HepG2 (cell line): ENCODE data around the gene RNU7-1. TPM values are rescaled to one million over a fixed set of nuclear protein-coding genes. Genes with fewer than 3 reads are reported as not detected.
A peak's percentile ranks its signal among the peaks of the same experiment; 100 is the strongest.

Experiments
- AHDC1 ChIP-seq: sonication (generic); formaldehyde crosslinking; IDR thresholded peaks from 2 replicates; pipeline ENCODE4 v1.5.1; 2020; ENCODE audit warnings: mild to moderate bottlenecking, missing genetic modification reagents, borderline replicate concordance
- ATAD3A ChIP-seq: sonication (generic); formaldehyde crosslinking; IDR thresholded peaks from 2 replicates; pipeline ENCODE4 v1.4.0; 2020; ENCODE audit warnings: missing genetic modification reagents
- CERS6 ChIP-seq: sonication (generic); formaldehyde crosslinking; IDR thresholded peaks from 2 replicates; pipeline ENCODE4 v1.5.0; 2020; ENCODE audit warnings: missing genetic modification reagents
- EEA1 ChIP-seq: sonication (generic); formaldehyde crosslinking; IDR thresholded peaks from 2 replicates; pipeline ENCODE4 v1.5.1; 2020; ENCODE audit warnings: mild to moderate bottlenecking, missing genetic modification reagents, borderline replicate concordance
- HNF4G ChIP-seq, 2 experiments: sonication (generic) in 1 of 2; formaldehyde crosslinking in 1 of 2; IDR thresholded peaks; 2 replicates each; pipeline versions ENCODE4 v1.4.0 to v1.6.1; 2011 to 2020; ENCODE audit warnings: borderline replicate concordance in 2 of 2, low read depth in 2 of 2, mild to moderate bottlenecking in 2 of 2, low read length in 1 of 2, missing genetic modification reagents in 1 of 2, moderate library complexity in 1 of 2
- NCOA5 ChIP-seq: sonication (generic); formaldehyde crosslinking; IDR thresholded peaks from 2 replicates; pipeline ENCODE4 v1.4.0; 2020; ENCODE audit warnings: missing genetic modification reagents
- PCBP2 ChIP-seq: fragments of 200-400 bp; formaldehyde crosslinking; optimal IDR thresholded peaks from 2 replicates; pipeline ENCODE3; 2018; ENCODE audit warnings: low read length, low read depth; ENCODE audit not compliant: poor library complexity, severe bottlenecking
- PHF5A ChIP-seq: IDR thresholded peaks from one replicate; pipeline ENCODE4 v1.6.1; 2018; ENCODE audit warnings: low read depth, missing genetic modification reagents; ENCODE audit not compliant: unreplicated experiment
- PRDM4 ChIP-seq: sonication (generic); formaldehyde crosslinking; IDR thresholded peaks from 2 replicates; pipeline ENCODE4 v1.9.0; 2021; ENCODE audit warnings: missing genetic modification reagents, borderline replicate concordance
- RBM39 ChIP-seq: fragments of 200-400 bp; formaldehyde crosslinking; IDR thresholded peaks from one replicate; pipeline ENCODE4 v1.6.1; 2018; ENCODE audit warnings: antibody characterized with exemption, mild to moderate bottlenecking, low read depth, low read length; ENCODE audit not compliant: poor library complexity, severe bottlenecking
- SIX4 ChIP-seq: sonication (generic); formaldehyde crosslinking; IDR thresholded peaks from 2 replicates; pipeline ENCODE4 v1.4.0; 2020; ENCODE audit warnings: missing genetic modification reagents
- SMARCE1 ChIP-seq: fragments of 450-650 bp; IDR thresholded peaks from 2 replicates; pipeline ENCODE4 v1.6.1; 2017; ENCODE audit warnings: borderline replicate concordance
- SNAI1 ChIP-seq: sonication (generic); formaldehyde crosslinking; IDR thresholded peaks from 2 replicates; pipeline ENCODE4 v1.5.0; 2020; ENCODE audit warnings: mild to moderate bottlenecking, missing genetic modification reagents, borderline replicate concordance
- TCF7 ChIP-seq: sonication (generic); IDR thresholded peaks from 2 replicates; pipeline ENCODE4 v1.6.1; 2016; ENCODE audit warnings: antibody characterized with exemption, low read depth
- THRA ChIP-seq: sonication (generic); formaldehyde crosslinking; IDR thresholded peaks from 2 replicates; pipeline ENCODE4 v1.4.0; 2020; ENCODE audit warnings: missing genetic modification reagents, borderline replicate concordance
- ZNF205 ChIP-seq: IDR thresholded peaks from 2 replicates; pipeline ENCODE4 v1.6.1; 2018; ENCODE audit warnings: missing biosample characterization, missing genetic modification reagents
- ZNF224 ChIP-seq: sonication (generic); formaldehyde crosslinking; IDR thresholded peaks from 2 replicates; pipeline ENCODE4 v1.5.0; 2020; ENCODE audit warnings: mild to moderate bottlenecking, missing genetic modification reagents
- ZNF235 ChIP-seq: sonication (generic); formaldehyde crosslinking; IDR thresholded peaks from 2 replicates; pipeline ENCODE4 v1.8.1; 2023; ENCODE audit warnings: mild to moderate bottlenecking, missing genetic modification reagents, borderline replicate concordance
- polyA plus RNA-seq, 8 experiments: library from polyadenylated mRNA; depleted of rRNA in 3 of 8; stranded (reverse) in 7 of 8; unstranded in 1 of 8; fragments of >200 nt; fragmentation: Illumina TruSeq in 4 of 8; extraction: Trizol in 4 of 8; gene quantifications; 2 replicates each; pipeline versions ENCODE4 v1.2.1 to v1.2.3, GENCODE V29; 2011 to 2016; ENCODE audit warnings: low read depth in 4 of 8, missing spikeins in 1 of 8, mixed read lengths in 1 of 8; ENCODE audit not compliant: insufficient read depth in 1 of 8
- total RNA-seq, 5 experiments: library from RNA; depleted of rRNA; stranded (reverse); fragments of >200 nt; fragmentation: Illumina TruSeq; extraction: Trizol; gene quantifications; 2 replicates each; pipeline ENCODE4 v1.2.3, GENCODE V29; 2016; ENCODE audit warnings: low read depth in 1 of 5

RNU7-1 gene
- total and polyA plus RNA-seq, 2 of the 13 experiments (the other 11 are each of a cell fraction or from before 2014, with no cell fraction given): not detected

- 0 out of 2 replicates have a peak, but pooled peaks have one; percentile 5 for TF ChIP-seq AHDC1 (CRISPR knock-in tag)
- TF ChIP-seq PHF5A (CRISPR knock-in tag): peak; percentile 67
- no peak for TF ChIP-seq TCF7
- TF ChIP-seq ATAD3A (CRISPR knock-in tag): no peak
- TF ChIP-seq PRDM4 (CRISPR knock-in tag): no peak
- TF ChIP-seq ZNF235: no peak
- no peak for TF ChIP-seq SMARCE1
- TF ChIP-seq PCBP2: no peak
- no peak for TF ChIP-seq CERS6 (CRISPR knock-in tag)
- no peak for TF ChIP-seq SIX4 (CRISPR knock-in tag)
- TF ChIP-seq EEA1 (CRISPR knock-in tag): no peak
- TF ChIP-seq THRA (CRISPR knock-in tag): no peak
- peak; percentile 49; the same call in 1 of the 2 replicates for TF ChIP-seq ZNF205 (CRISPR knock-in tag)
- TF ChIP-seq RBM39: peak; percentile 51
- TF ChIP-seq ZNF224 (CRISPR knock-in tag): no peak
- no peak for TF ChIP-seq HNF4G (IDR thresholded peaks at IDR 0.05; ENCODE audit: borderline replicate concordance, low read depth, low read length)
- TF ChIP-seq HNF4G (CRISPR knock-in tag; IDR thresholded peaks at IDR 0.05; ENCODE audit: borderline replicate concordance, low read depth): peak; percentile 38; the same call in 1 of the 2 replicates
- TF ChIP-seq SNAI1: no peak
- TF ChIP-seq NCOA5 (CRISPR knock-in tag): no peak
Measured at GRCh38 chr12:6944381-6945186, 968 bp downstream of the RNU7-1 start (continued).
